HFF-Myc (cell line): ENCODE data around the gene STX7.

Source experiments
- DNase-seq: peaks from one replicate; pipeline ENCODE4 v3.0.0-alpha.2; 2011; ENCODE audit warnings: low read depth; ENCODE audit errors: extremely low read depth
- H3K4me3 ChIP-seq: replicated peaks from 2 replicates; pipeline ENCODE4 v1.5.1; 2011; ENCODE audit warnings: low read depth, mild to moderate bottlenecking, control low read depth, low read length
- CTCF ChIP-seq: IDR thresholded peaks from 2 replicates; pipeline ENCODE4 v1.5.1; 2012; ENCODE audit warnings: mild to moderate bottlenecking, low read depth, low read length, control low read depth; ENCODE audit errors: missing control alignments

STX7 gene

GRCh38 chr6:132496519-132497180, 16.3 kb downstream of the STX7 start:
- TF ChIP-seq CTCF = no peak
- DNase-seq = no peak
- no peak overlapping the region for H3K4me3 ChIP-seq

DNA sequence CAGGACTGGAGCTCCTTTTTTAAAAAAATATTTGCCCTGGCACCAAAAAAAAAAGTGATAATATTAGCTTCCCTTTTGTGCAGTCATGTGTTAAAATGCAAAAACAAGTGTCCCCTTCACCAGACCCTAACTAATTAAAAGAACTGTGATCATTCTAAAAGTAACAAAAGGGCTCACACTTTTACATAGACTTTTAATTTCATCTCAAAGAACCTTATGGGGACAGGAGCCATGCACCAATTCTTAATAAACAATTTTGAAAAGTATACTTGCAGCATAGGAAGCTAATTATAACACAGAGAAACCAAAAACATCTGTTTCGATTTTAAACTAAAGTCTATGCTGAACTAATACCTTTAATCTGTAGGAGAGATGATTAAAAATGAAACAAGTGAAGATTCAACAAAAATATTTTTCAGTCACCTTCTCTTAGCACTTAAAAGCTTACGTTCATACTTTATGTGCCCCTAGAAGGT, 17.3 kb downstream of the STX7 start:
- no peak for TF ChIP-seq CTCF
- DNase-seq = no peak
- no peak overlapping the region for H3K4me3 ChIP-seq

GRCh38 chr6:132494954-132495353, 18.0 kb downstream of the STX7 start:
- DNase-seq = no peak
- TF ChIP-seq CTCF = no peak
- no peak overlapping the region for H3K4me3 ChIP-seq

GRCh38 chr6:132491881-132492280, 21.0 kb downstream of the STX7 start:
- DNase-seq = no peak
- no peak for TF ChIP-seq CTCF
- H3K4me3 ChIP-seq = no peak overlapping the region

DNA sequence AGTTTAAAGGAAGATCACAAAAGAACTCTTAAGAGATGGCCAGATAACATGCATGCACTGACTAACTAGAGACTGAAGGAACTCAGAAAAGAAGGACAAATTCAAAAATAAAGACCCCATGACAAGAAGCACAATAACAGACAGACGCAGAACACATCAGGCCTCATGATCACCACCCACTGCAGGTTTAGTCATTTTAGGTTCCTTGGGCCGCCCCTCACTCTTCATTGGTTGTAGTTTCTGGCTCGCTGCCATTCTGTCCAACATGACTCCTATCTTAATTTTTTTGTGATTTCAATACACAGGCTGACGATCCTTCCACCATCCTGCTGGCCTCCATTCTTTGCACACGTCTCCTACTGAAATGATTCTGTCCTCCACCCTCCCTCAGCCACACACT, 21.6 kb downstream of the STX7 start:
- TF ChIP-seq CTCF = no peak
- DNase-seq = no peak
- H3K4me3 ChIP-seq = no peak overlapping the region

DNA sequence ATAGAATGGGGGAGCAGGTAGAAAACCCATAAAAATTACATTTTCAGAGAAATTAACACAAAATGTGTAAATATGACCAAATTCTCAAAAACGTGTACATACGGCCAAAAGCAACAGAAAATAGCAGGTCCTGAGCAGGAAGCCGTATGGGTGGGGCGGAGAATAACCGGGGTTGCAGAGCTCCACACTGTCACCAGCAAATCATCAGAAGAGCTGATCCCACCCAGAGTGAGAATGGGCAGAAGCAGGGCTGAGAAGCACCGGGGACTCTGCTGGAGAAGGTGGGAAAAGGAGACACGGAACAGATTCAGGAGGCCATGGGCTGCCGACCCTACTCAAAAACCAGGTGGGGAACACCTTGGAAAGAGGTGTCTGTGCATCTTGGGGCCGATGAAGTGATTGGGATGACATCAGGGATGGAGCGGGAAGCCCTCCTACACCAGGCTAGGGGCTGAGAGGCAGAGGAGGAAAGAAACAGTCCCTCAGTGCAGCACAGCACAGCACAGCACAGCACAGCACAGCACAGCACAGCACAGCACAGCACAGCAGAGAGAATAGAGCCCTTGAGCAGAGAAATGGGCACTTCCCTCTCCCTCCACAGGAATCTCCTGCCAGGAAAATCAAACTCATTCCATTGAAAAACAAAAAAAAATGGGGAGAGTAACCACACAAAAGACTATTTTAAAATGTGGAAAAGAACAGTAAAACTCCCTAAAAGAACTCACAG, 22.3 kb downstream of the STX7 start:
- H3K4me3 ChIP-seq = no peak overlapping the region
- no peak for DNase-seq
- TF ChIP-seq CTCF = no peak
